LNCaP clone FGC (cell line): ENCODE results near the gene WDR1.

Source experiments
- DNase-seq: peaks from one replicate; pipeline ENCODE4 v3.0.0-alpha.2; 2011; ENCODE audit warnings: low read depth
- H3K4me3 ChIP-seq: 2 replicates; pipeline ENCODE4 v1.5.1; 2011; ENCODE audit warnings: mild to moderate bottlenecking, low read depth, low read length, control low read depth
- TF ChIP-seq, protein P1 (sequence below): IDR thresholded peaks from 2 replicates; pipeline ENCODE4 v1.5.1; 2012; ENCODE audit warnings: mild to moderate bottlenecking; ENCODE audit not compliant: control insufficient read depth, insufficient read depth; ENCODE audit errors: extremely low read depth

Gene WDR1

DNA sequence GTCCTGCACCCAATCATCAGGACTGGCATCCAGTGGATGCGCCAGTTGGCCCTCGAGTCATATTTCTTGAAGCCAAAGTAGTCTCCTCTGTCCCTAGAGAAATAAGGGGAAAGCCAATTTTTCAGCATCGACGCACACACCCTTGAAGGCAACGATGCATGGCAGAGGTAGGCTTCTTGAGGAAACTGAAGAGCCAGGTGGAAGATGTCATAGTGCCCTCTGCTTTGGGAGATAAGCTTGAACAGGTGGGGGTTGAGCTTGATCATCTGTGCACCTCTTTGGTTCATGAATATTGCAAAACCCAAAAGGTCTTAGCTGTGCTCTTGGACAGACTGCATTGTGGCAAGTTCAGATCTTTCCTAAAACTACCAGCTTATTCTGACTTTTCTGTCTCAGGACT, 34.6 kb upstream of the WDR1 start:
- TF ChIP-seq, protein P1, sequence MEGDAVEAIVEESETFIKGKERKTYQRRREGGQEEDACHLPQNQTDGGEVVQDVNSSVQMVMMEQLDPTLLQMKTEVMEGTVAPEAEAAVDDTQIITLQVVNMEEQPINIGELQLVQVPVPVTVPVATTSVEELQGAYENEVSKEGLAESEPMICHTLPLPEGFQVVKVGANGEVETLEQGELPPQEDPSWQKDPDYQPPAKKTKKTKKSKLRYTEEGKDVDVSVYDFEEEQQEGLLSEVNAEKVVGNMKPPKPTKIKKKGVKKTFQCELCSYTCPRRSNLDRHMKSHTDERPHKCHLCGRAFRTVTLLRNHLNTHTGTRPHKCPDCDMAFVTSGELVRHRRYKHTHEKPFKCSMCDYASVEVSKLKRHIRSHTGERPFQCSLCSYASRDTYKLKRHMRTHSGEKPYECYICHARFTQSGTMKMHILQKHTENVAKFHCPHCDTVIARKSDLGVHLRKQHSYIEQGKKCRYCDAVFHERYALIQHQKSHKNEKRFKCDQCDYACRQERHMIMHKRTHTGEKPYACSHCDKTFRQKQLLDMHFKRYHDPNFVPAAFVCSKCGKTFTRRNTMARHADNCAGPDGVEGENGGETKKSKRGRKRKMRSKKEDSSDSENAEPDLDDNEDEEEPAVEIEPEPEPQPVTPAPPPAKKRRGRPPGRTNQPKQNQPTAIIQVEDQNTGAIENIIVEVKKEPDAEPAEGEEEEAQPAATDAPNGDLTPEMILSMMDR = no peak
- H3K4me3 ChIP-seq = no peak overlapping the region
- DNase-seq = no peak

DNA sequence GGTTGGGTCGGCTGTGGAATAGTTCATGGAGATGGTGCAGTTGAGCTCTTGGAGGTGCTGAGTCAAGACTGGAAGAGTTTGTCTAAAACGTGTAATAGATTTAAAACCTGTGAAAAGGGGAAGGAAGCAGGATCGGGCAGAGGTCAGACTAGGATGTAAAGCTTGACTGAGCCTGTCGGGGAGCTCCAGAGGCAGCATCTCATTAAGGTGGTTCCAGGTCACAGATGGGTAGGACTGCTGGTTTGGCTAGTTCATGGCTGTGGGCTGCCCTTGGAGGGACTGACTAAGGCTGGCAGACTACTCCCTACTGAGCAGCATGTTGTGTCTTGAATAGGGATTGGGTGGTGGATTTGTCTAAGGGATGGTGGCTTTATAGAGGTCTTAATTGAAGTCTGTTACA, 28.4 kb upstream of the WDR1 start:
- DNase-seq = no peak
- H3K4me3 ChIP-seq = no peak overlapping the region
- TF ChIP-seq, protein P1 = no peak

DNA sequence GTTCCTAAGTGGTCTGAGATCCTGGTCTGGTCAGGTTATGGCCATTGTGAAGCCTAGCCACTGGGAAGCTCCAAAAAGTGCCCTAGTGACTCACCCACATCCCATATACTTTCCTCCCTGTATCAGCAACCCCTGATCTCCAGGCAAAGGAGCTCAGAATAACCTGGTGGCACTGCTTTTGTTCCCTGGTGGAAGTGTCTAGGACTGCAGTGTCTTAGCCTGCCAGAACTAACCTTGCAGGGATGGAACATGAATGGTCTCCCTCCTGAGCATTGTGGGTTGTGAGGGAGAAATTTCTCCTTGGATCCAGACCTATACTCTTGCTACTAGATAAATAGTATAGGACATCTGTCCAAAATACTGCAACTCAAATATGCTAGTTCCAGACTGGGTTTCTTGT, 27.9 kb upstream of the WDR1 start:
- no peak for DNase-seq
- TF ChIP-seq, protein P1 = no peak
- no peak overlapping the region for H3K4me3 ChIP-seq

DNA sequence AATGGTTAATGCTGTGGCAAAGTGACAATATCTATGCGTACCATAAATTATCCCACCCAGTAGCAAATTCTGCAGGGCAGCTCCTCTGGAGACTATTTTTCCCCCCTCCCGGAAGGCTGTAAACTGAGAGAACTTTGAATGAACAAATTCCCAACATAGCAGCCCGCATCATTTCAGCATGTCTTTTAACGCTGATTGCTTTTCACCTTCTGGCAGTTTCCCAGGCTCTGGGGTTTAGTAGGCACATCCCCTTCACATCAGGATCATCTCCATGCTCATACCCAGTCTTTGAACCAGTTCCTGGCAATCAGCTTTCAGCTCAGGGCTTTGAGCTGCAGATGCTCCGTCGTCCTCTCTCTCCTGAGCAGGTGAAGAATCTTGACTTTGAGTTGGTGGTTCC, 26.6 kb upstream of the WDR1 start:
- H3K4me3 ChIP-seq = no peak overlapping the region
- DNase-seq = no peak
- TF ChIP-seq, protein P1 = no peak

DNA sequence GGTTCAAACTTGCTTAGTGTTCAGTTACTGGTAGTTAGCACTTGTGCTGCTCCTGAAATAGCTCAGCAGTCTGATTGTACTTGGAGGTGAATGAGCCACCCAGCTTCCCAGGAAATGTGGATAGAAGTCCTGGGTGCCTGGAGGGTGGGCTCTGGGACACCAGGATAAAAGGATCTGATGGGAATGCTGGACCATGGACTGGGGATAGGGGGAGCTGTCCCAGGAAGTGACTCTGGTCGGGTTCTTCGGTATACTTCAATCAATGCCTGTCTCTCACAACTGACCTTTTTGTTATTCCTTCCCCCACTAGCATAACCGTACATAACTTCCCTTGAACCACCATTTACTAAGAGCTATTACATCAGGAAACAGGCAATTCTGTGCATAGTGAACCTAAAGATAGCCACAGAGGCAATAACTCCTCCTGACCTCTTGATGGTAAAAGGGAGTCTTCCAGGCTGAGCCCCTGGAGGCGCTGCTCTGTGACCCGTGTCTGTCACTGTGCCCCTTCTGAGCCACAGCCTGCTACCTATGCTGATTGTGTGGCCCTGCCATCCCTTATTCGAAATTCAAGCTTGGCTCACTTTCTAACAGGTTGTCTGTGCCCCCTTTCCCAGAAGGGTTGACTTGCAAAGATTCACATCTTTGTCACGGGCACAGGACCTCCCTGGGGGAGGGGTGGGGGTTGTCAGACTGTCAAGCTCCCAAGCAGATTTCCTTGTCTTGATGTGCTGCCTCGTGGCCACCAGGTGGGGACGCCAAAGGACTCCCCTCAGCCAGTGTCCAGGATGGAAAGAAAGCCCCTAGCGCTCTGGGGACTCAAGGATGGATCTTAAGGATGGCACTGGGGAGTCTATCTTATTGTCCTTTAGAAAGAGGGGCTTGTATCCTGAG, 24.5 kb upstream of the WDR1 start:
- no peak for DNase-seq
- TF ChIP-seq, protein P1 = no peak
- H3K4me3 ChIP-seq = no peak overlapping the region

DNA sequence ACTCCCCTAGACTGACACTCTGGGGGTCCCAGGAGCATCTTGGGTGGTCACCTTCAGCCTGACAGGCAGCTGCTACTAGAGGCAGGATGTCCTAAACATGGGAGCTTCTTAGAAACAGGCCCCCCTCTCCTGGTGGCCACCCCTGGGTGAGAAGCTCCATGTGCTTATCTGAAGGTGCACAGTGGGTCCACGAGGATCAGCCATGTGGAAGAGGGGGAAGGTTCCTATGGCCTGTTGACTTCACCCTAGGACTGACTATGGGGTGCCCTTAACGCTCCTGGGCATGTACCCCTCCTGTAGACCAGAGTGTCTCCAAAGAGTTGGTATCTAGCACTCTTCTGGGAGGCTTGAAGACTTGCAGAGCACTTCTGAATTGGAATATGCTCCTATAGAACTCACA, 22.9 kb upstream of the WDR1 start:
- DNase-seq = no peak
- TF ChIP-seq, protein P1 = no peak

DNA sequence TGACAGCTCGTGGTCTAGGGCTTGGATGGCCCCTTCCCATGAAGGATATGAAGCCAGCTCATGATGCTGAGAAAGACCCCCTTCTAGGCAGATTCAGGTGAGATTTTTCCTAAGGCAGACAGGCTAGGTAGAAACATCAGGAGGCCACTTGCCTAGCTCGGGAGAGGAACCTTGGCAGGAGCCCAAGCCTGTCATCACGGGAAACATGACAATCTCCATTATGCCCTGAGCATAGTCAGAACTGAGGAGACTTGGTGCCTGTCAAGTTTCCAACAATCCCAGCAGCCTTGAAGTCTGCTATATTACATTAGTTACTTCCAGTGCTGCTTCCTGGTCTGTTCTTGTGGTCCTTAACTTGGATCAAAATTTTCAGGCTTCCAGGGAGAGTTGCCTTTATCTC, 18.7 kb upstream of the WDR1 start:
- H3K4me3 ChIP-seq = no peak overlapping the region
- TF ChIP-seq, protein P1 = no peak
- DNase-seq = no peak

More for the DNA sequence above, 22.9 kb upstream of the WDR1 start:
- H3K4me3 ChIP-seq = no peak overlapping the region
